H9 (cell line): Measurements from ENCODE around the gene C3orf52. TPM values are rescaled to one million over a fixed set of nuclear protein-coding genes. Genes with fewer than 3 reads are reported as not detected.

Experiments
- DNase-seq: peaks from one replicate; pipeline ENCODE4 v3.0.0-alpha.2; 2017
- H2AFZ ChIP-seq: one replicate; pipeline ENCODE4 v1.6.1; 2013; ENCODE audit warnings: mild to moderate bottlenecking, low read length, control low read depth, moderate library complexity
- H2AK5ac ChIP-seq: 2 replicates; pipeline ENCODE4 v1.6.1; 2013; ENCODE audit warnings: low read length, control low read depth, mixed read lengths; ENCODE audit not compliant: insufficient read length
- H2BK120ac ChIP-seq: one replicate; pipeline ENCODE4 v1.6.1; 2013; ENCODE audit warnings: low read depth, mild to moderate bottlenecking, low read length, control low read depth, inconsistent platforms; ENCODE audit not compliant: poor library complexity, severe bottlenecking
- H2BK12ac ChIP-seq: 2 replicates; pipeline ENCODE4 v1.6.1; 2013; ENCODE audit warnings: low read length, control low read depth, mixed read lengths, low read depth; ENCODE audit not compliant: insufficient read length
- H2BK15ac ChIP-seq: 2 replicates; pipeline ENCODE4 v1.6.1; 2013; ENCODE audit warnings: low read depth, low read length, control low read depth
- H2BK20ac ChIP-seq: one replicate; pipeline ENCODE4 v1.6.1; 2013; ENCODE audit warnings: low read depth, mild to moderate bottlenecking, low read length, control low read depth, inconsistent platforms; ENCODE audit not compliant: poor library complexity, severe bottlenecking
- H2BK5ac ChIP-seq: 2 replicates; pipeline ENCODE4 v1.6.1; 2013; ENCODE audit warnings: low read length, control low read depth, mixed read lengths; ENCODE audit not compliant: insufficient read length
- H3K14ac ChIP-seq: 2 replicates; pipeline ENCODE4 v1.6.1; 2013; ENCODE audit warnings: low read length, control low read depth; ENCODE audit not compliant: insufficient read depth
- H3K18ac ChIP-seq: 2 replicates; pipeline ENCODE4 v1.6.1; 2013; ENCODE audit warnings: low read depth, mild to moderate bottlenecking, mixed read lengths, low read length, control low read depth; ENCODE audit not compliant: insufficient read length
- H3K23ac ChIP-seq: 2 replicates; pipeline ENCODE4 v1.6.1; 2013; ENCODE audit warnings: low read length, control low read depth, mixed read lengths, low read depth; ENCODE audit not compliant: insufficient read length
- H3K23me2 ChIP-seq: 2 replicates; pipeline ENCODE4 v1.6.1; 2013; ENCODE audit warnings: low read depth, mild to moderate bottlenecking, mixed read lengths, low read length, control low read depth; ENCODE audit not compliant: insufficient read length, poor library complexity, severe bottlenecking
- H3K27ac ChIP-seq: 2 replicates; pipeline ENCODE4 v1.5.1; 2013; ENCODE audit warnings: low read length, control low read depth, mixed read lengths, low read depth; ENCODE audit not compliant: insufficient read length
- H3K27me3 ChIP-seq: 2 replicates; pipeline ENCODE4 v1.6.1; 2013; ENCODE audit warnings: low read length, control low read depth, inconsistent platforms; ENCODE audit not compliant: insufficient read depth
- H3K4ac ChIP-seq: 2 replicates; pipeline ENCODE4 v1.6.1; 2013; ENCODE audit warnings: low read depth, mild to moderate bottlenecking, control low read depth, inconsistent platforms, low read length, moderate library complexity
- H3K4me1 ChIP-seq: 2 replicates; pipeline ENCODE4 v1.6.1; 2013; ENCODE audit warnings: low read length, control low read depth, inconsistent platforms; ENCODE audit not compliant: insufficient read depth
- H3K4me2 ChIP-seq: 2 replicates; pipeline ENCODE4 v1.6.1; 2013; ENCODE audit warnings: low read length, control low read depth, mixed read lengths; ENCODE audit not compliant: insufficient read length, insufficient read depth
- H3K56ac ChIP-seq: 2 replicates; pipeline ENCODE4 v1.6.1; 2013; ENCODE audit warnings: low read depth, mild to moderate bottlenecking, mixed read lengths, low read length, control low read depth; ENCODE audit not compliant: insufficient read length
- H3K79me1 ChIP-seq: 2 replicates; pipeline ENCODE4 v1.6.1; 2013; ENCODE audit warnings: low read depth, mild to moderate bottlenecking, moderate library complexity, low read length, control low read depth, inconsistent platforms; ENCODE audit not compliant: insufficient read depth, poor library complexity, severe bottlenecking
- H3K79me2 ChIP-seq: 2 replicates; pipeline ENCODE4 v1.6.1; 2013; ENCODE audit warnings: low read length, control low read depth, inconsistent platforms; ENCODE audit not compliant: insufficient read depth
- H3K9ac ChIP-seq: 2 replicates; pipeline ENCODE4 v1.6.1; 2013; ENCODE audit warnings: low read length, control low read depth, mixed read lengths; ENCODE audit not compliant: insufficient read length; ENCODE audit errors: extremely low read depth
- H3K9me3 ChIP-seq: one replicate; pipeline ENCODE4 v1.6.1; 2013; ENCODE audit warnings: low read depth, low read length, inconsistent platforms; ENCODE audit not compliant: control insufficient read depth
- H3T11ph ChIP-seq: one replicate; pipeline ENCODE4 v1.6.1; 2013; ENCODE audit warnings: mild to moderate bottlenecking, low read length, control low read depth, inconsistent platforms
- H4K20me1 ChIP-seq: one replicate; pipeline ENCODE4 v1.6.1; 2013; ENCODE audit not compliant: control insufficient read depth, insufficient read length, insufficient read depth
- H4K5ac ChIP-seq: 2 replicates; pipeline ENCODE4 v1.6.1; 2013; ENCODE audit warnings: low read depth, mild to moderate bottlenecking, mixed read lengths, low read length, control low read depth; ENCODE audit not compliant: insufficient read length
- H4K8ac ChIP-seq: replicated peaks from 2 replicates; pipeline ENCODE4 v1.6.1; 2013; ENCODE audit warnings: low read length, control low read depth, mixed read lengths, low read depth; ENCODE audit not compliant: insufficient read length
- H4K91ac ChIP-seq: 2 replicates; pipeline ENCODE4 v1.6.1; 2013; ENCODE audit warnings: low read depth, mild to moderate bottlenecking, moderate library complexity, mixed read lengths, low read length, control low read depth; ENCODE audit not compliant: insufficient read length
- H3K27ac Mint-ChIP-seq, 3 experiments: 2 replicates in 2 of 3; 3 replicates in 1 of 3; pipeline ENCODE4 v1.8.0; 2020 to 2021; ENCODE audit warnings: mixed read lengths in 3 of 3, mild to moderate bottlenecking in 1 of 3, moderate library complexity in 1 of 3
- H3K27me3 Mint-ChIP-seq: 2 replicates; pipeline ENCODE4 v1.8.0; 2021; ENCODE audit warnings: low read depth, mild to moderate bottlenecking, moderate library complexity, mixed read lengths
- H3K36me3 Mint-ChIP-seq, 3 experiments: 2 replicates in 2 of 3; 3 replicates in 1 of 3; pipeline ENCODE4 v1.8.0; 2020 to 2021; ENCODE audit warnings: low read depth in 3 of 3, mixed read lengths in 3 of 3; ENCODE audit not compliant: insufficient read depth in 1 of 3
- H3K4me1 Mint-ChIP-seq, 2 experiments: 2 replicates each; pipeline ENCODE4 v1.8.0; 2020; ENCODE audit warnings: mixed read lengths in 2 of 2
- H3K4me3 Mint-ChIP-seq, 2 experiments: 2 replicates in 1 of 2; 3 replicates in 1 of 2; pipeline ENCODE4 v1.8.0; 2020 to 2021; ENCODE audit warnings: mild to moderate bottlenecking in 2 of 2, mixed read lengths in 2 of 2, moderate library complexity in 1 of 2
- H3K9me3 Mint-ChIP-seq, 2 experiments: 2 replicates in 1 of 2; 3 replicates in 1 of 2; pipeline ENCODE4 v1.8.0; 2020; ENCODE audit warnings: mild to moderate bottlenecking in 2 of 2, mixed read lengths in 2 of 2, moderate library complexity in 1 of 2
- WGBS: extraction: QIAGEN DNeasy Blood & Tissue Kit; methylation state at CpG from one replicate; pipeline ENCODE4 v1.1.7; 2013; ENCODE audit warnings: missing lambda C conversion rate, low lambda C conversion rate, mixed read lengths; ENCODE audit not compliant: insufficient read length; ENCODE audit errors: extremely low coverage; 5-methylcytosine and 5-hydroxymethylcytosine counted together
- total RNA-seq: library from RNA; stranded (reverse); gene quantifications from 2 replicates; pipeline ENCODE4 v1.2.1, GENCODE V29; 2021
- TF ChIP-seq, protein P1 (sequence below): fragments of 200-600 bp; sonication (generic); conservative IDR thresholded peaks from 3 replicates; pipeline ENCODE4 v1.8.0; 2021; ENCODE audit warnings: antibody characterized with exemption, mild to moderate bottlenecking

C3orf52 gene
- total RNA-seq, 1 experiment from 2014 or later: 11.2 TPM

- no peak overlapping the region for H3K9ac ChIP-seq
- Mint-ChIP-seq H3K36me3 (no peaks in the 10 kb centered on the region; a peak in 1 of 7 replicates), H3K27ac (no peak overlapping the region), H3K4me1 (peaks cover 28 to 44% of the 10 kb centered on the region in 2 experiments), H3K9me3 (no peaks in the 10 kb centered on the region), H3K27me3 (no peaks in the 10 kb centered on the region), H3K4me3 (no peak overlapping the region)
- no peak overlapping the region for H2BK5ac ChIP-seq
- no peaks in the 10 kb centered on the region; the same call in 1 of the 2 replicates for H3K4me1 ChIP-seq
- no peaks in the 10 kb centered on the region for H3K23me2 ChIP-seq
- H3K4ac ChIP-seq: no peak overlapping the region
- H2BK15ac ChIP-seq: no peak overlapping the region
- H4K5ac ChIP-seq: no peak overlapping the region
- no peak overlapping the region for H2BK20ac ChIP-seq
- no CpG with 5 or more reads among the region's 8 CpGs for WGBS
- TF ChIP-seq, protein P1, sequence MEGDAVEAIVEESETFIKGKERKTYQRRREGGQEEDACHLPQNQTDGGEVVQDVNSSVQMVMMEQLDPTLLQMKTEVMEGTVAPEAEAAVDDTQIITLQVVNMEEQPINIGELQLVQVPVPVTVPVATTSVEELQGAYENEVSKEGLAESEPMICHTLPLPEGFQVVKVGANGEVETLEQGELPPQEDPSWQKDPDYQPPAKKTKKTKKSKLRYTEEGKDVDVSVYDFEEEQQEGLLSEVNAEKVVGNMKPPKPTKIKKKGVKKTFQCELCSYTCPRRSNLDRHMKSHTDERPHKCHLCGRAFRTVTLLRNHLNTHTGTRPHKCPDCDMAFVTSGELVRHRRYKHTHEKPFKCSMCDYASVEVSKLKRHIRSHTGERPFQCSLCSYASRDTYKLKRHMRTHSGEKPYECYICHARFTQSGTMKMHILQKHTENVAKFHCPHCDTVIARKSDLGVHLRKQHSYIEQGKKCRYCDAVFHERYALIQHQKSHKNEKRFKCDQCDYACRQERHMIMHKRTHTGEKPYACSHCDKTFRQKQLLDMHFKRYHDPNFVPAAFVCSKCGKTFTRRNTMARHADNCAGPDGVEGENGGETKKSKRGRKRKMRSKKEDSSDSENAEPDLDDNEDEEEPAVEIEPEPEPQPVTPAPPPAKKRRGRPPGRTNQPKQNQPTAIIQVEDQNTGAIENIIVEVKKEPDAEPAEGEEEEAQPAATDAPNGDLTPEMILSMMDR: no peak
- H4K8ac ChIP-seq: no peak overlapping the region
- no peak overlapping the region for H2AK5ac ChIP-seq
- no peaks in the 10 kb centered on the region for H3K79me1 ChIP-seq
- H2AFZ ChIP-seq: no peak overlapping the region
- H4K91ac ChIP-seq: no peak overlapping the region
- H3T11ph ChIP-seq: no peak overlapping the region
- no peak overlapping the region for H3K14ac ChIP-seq
- no peaks in the 10 kb centered on the region for H3K9me3 ChIP-seq
- no peak overlapping the region for H3K27ac ChIP-seq
- no peak overlapping the region for H2BK12ac ChIP-seq
- no peaks in the 10 kb centered on the region for H4K20me1 ChIP-seq
- no peak overlapping the region for H3K23ac ChIP-seq
- no peak overlapping the region for H2BK120ac ChIP-seq
- no peaks in the 10 kb centered on the region for H3K27me3 ChIP-seq
- no peak overlapping the region for H3K18ac ChIP-seq
- no peak overlapping the region for H3K56ac ChIP-seq
- no peak for DNase-seq
- no peak overlapping the region for H3K4me2 ChIP-seq
- H3K79me2 ChIP-seq: no peaks in the 10 kb centered on the region
Measured at GRCh38 chr3:112134335-112135124, 48.3 kb downstream of the C3orf52 start.
